Fibroblast of villous mesenchyme (primary cell): ENCODE results near the gene MYBPC3. TPM values are rescaled to one million over a fixed set of nuclear protein-coding genes. Genes with fewer than 3 reads are reported as not detected.

Experiments
- DNase-seq: peaks from one replicate; pipeline ENCODE4 v3.0.0-alpha.2; 2010; ENCODE audit warnings: low read depth
- H3K4me3 ChIP-seq: 2 replicates; pipeline ENCODE4 v1.5.1; 2011; ENCODE audit warnings: low read depth, mild to moderate bottlenecking, low read length
- total RNA-seq: library from RNA; depleted of rRNA; stranded (reverse); fragments of >200 nt; gene quantifications from 2 replicates; pipeline ENCODE4 v1.2.3, GENCODE V29; 2012
- TF ChIP-seq, protein P1 (sequence below): IDR thresholded peaks from 2 replicates; pipeline ENCODE4 v1.5.1; 2012; ENCODE audit warnings: low read depth, mild to moderate bottlenecking, low read length; ENCODE audit not compliant: insufficient read depth

Gene MYBPC3
- total RNA-seq, 1 donor, result not detected

GRCh38 chr11:47329987-47330931, 22.2 kb downstream of the MYBPC3 start:
- TF ChIP-seq, protein P1, sequence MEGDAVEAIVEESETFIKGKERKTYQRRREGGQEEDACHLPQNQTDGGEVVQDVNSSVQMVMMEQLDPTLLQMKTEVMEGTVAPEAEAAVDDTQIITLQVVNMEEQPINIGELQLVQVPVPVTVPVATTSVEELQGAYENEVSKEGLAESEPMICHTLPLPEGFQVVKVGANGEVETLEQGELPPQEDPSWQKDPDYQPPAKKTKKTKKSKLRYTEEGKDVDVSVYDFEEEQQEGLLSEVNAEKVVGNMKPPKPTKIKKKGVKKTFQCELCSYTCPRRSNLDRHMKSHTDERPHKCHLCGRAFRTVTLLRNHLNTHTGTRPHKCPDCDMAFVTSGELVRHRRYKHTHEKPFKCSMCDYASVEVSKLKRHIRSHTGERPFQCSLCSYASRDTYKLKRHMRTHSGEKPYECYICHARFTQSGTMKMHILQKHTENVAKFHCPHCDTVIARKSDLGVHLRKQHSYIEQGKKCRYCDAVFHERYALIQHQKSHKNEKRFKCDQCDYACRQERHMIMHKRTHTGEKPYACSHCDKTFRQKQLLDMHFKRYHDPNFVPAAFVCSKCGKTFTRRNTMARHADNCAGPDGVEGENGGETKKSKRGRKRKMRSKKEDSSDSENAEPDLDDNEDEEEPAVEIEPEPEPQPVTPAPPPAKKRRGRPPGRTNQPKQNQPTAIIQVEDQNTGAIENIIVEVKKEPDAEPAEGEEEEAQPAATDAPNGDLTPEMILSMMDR, result no peak
- no peak overlapping the region for H3K4me3 ChIP-seq
- no peak for DNase-seq

- no peak for DNase-seq
- no peak overlapping the region for H3K4me3 ChIP-seq
- TF ChIP-seq, protein P1, result no peak
These were observed 23.0 kb downstream of the MYBPC3 start for GRCh38 chr11:47329431-47329986.

DNA sequence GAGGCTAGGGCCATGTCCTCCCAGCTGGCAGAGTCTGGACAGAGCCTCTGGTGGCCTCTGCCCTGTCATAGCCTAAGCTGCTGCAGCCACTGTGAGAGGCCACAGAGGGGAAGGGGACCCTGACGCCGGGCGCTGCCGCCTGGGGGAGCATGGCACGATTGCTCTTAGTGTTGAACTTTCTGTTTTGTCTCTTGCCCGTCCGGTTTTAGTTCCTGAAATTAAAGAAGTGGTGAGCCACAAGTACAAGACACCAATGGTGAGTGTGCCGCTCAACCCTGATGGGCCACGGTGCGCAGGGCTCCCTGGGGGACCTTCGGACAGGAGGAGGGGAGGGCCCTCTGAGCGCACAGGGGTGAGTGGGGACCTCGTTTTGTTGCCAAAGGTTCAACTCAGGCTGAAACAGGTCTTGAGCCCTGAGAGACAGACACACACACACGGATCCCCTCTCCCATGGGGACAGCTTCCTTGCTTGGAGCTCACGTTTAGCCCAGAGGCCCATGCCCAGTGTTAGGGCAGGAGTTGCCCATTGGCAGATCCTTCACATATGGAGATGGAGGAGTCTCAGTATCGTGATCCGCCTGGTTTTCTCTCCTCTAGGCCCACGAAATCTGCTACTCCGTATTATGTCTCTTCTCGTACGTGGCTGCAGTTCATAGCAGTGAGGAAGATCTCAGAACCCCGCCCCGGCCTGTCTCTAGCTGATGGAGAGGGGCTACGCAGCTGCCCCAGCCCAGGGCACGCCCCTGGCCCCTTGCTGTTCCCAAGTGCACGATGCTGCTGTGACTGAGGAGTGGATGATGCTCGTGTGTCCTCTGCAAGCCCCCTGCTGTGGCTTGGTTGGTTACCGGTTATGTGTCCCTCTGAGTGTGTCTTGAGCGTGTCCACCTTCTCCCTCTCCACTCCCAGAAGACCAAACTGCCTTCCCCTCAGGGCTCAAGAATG, 23.8 kb downstream of the MYBPC3 start:
- no peak for DNase-seq
- TF ChIP-seq, protein P1, result no peak
- no peak overlapping the region for H3K4me3 ChIP-seq

GRCh38 chr11:47327949-47328348, 24.6 kb downstream of the MYBPC3 start:
- TF ChIP-seq, protein P1, result no peak
- DNase-seq, result no peak
- no peak overlapping the region for H3K4me3 ChIP-seq

- TF ChIP-seq, protein P1, result no peak
- H3K4me3 ChIP-seq, result no peak overlapping the region
- no peak for DNase-seq
These were observed 25.5 kb downstream of the MYBPC3 start for GRCh38 chr11:47327025-47327424.

GRCh38 chr11:47326198-47326597, 26.3 kb downstream of the MYBPC3 start:
- no peak overlapping the region for H3K4me3 ChIP-seq
- TF ChIP-seq, protein P1, result no peak
- no peak for DNase-seq
